HG02970 (cell line): ENCODE data around the gene NDUFB1.

Experiments used
- ATAC-seq: cut with Tn5 transposase; IDR thresholded peaks from one replicate; pipeline ENCODE4 v1.9.1; 2021; ENCODE audit warnings: mild to moderate bottlenecking, moderate library complexity, moderate number of reproducible peaks; ENCODE audit not compliant: unreplicated experiment, low FRiP score

The NDUFB1 gene

GRCh38 chr14:92103363-92103989, 18.0 kb downstream of the NDUFB1 start:
- ATAC-seq: no peak

- ATAC-seq: no peak
Measured at GRCh38 chr14:92099802-92100201, 21.7 kb downstream of the NDUFB1 start.

GRCh38 chr14:92093320-92093719, 28.2 kb downstream of the NDUFB1 start:
- ATAC-seq: no peak

DNA sequence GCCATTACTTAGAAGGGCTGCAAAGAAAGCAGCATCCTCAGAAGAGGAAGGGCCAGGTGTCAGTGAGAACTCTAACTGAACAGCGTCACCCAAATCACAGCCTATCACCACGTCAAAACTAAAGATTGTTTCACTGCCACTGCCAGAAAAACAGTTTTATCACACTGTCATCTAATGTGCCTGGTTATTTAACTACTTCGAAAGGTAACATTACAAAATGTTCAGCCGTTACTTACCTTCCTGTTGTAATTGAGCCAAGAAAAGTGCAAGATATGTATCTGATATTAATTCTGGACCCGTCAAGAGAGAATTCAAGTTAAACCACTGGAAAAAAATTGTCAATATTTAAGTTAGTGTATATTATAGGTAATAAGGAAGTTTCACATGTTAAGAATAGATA, 33.0 kb downstream of the NDUFB1 start:
- ATAC-seq: no peak

DNA sequence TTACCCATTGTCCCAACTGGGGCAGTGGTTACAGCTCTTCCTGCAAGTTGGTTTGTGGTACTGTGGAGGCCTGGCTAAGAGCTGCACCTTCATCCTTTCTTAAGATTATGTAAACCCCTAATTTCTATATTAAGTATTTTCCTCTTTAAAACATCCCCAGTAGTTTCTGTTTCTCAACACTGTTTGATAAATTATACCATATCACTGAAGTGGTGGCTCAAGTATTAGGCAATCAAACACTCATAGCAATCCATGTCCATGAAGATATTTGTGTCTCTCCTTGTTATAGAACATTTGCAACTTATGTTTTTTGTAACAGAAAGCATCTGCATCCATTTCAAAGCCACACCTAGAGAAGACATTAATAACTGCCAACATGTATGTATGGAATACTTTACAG, 47.0 kb downstream of the NDUFB1 start:
- no peak for ATAC-seq
